GM19438 (cell line): ENCODE data around the gene S100A3.

ENCODE experiments used
- ATAC-seq: cut with Tn5 transposase; IDR thresholded peaks from one replicate; pipeline ENCODE4 v1.9.1; 2021; ENCODE audit warnings: low read depth; ENCODE audit not compliant: unreplicated experiment

Gene S100A3

DNA sequence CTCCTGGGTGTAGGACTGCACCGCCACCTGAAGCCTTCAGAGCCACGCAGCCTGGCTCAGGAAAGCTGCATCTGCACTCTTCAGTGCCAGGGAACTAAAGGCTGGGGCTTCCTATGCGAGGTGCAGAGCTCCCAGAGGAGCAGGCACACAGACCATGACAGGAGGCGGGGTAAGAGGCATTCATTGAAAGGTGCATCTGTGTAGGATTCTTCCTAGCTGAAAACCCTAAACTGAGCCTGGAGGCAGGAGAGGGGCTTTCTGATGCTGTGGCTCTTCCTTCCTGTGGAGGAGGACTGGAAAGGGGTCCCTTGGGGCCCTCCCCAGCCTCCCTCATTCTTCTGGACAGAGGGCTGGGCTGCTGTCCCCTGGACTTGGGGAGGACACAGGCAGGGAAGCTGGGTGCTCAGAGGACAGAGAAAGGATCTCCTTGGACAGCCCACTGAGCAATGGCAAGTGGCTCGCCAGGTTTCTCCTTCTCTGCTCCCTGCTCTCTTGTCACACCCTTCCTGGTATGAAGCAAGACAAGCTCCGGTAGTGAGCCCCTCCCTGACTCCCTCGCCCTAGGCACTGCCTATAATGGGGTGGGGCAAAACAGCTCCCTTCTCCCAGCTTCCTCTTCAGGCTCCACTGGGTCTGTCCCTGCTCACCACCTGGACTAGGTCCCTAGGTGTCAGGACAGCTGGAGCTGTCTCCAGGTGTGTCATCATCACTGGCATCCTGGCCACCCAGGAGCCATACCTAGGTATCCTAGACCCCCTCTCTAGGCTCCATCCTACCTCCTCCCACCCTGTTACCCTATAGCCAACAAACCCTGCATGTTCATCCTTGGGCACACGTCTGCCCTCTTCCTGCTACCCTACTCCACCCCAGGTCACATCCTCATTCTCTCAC lies 33.3 kb downstream of the S100A3 start:
- ATAC-seq = no peak

DNA sequence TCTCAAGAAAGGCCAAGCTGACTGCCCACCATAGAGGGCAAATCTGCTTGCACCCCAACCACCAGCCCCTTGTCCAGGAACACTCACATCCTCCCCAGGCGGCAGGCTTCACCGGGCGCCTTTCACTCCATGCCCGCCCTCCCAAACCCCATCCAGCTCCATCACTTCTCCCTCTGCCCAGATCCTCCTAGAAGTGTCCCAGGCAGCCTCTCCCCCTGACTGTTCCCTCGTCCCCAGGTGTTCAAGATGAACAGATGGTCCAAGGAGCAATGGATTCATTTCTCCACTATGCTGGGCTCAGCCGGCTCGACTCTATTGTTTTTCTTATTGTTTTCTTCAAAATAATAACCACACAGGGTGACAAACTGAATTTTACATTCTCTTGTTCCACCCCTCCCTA lies 35.4 kb downstream of the S100A3 start:
- ATAC-seq = no peak

DNA sequence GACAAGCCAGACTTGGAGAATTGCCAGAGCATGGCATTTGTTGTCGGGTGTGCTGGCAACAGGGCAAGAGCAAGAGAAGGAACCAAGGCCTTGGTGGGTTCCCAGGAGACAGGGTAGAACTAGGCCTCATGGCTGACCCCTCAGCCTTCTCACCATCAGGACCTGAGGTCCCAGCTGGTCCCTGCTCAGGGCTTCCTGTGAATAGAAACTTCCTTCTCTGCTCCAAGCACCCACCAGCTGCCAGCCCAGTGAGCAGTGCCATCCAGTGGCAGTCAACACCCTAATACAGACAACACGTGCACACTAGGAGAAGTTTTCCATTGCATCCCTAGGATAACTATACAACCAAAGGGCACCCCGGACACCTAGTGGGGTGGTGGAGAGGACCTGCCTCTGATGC lies 36.0 kb downstream of the S100A3 start:
- no peak for ATAC-seq

DNA sequence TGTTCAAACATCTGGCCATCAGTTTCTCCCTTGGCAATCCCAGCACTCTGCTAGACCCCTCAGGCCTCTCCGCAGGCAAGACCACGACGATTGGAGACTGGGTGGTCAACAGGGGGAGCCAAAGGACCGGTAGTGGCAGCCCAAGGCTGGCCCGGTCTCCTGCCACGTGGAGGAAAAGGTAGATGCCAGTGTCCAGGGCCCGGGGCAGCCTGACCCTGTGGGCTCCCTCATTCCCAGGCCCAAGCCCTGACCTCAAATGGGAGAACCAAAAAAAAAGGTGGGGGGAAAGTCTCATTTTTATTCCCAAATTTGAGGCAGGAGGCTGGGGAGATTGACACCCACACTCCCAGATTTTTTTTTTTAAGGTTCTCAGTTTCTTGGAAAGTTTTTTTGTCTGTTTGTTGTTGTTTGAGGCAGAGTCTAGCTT lies 38.1 kb downstream of the S100A3 start:
- no peak for ATAC-seq

DNA sequence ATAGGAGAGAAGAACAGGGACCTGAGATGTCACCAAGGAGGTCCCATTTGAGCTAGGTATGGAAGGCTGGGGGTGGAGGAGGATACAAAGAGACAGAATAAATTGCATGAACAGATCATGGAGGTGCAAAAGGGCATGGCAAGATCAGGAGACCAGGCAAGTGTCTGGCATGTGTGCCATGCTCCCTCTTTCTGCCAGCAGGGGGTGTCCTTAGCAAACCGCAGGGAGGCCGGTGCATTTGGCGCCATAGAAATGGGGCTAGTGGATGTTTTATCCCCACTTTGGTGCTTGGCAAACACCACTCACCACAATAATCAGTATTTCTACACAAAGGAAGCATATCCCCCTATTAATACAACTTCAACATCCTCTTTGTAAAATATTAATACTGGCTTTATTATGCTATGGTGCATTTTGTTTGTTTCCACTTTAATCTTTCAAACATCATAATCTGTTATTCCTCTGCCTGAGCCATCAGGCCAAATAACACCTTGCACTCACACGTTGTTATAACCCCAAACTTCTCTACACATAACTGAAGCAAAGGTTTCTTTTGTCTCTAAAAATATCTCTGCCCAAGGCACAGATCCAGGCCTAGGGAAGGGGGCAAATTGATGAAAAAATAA lies 39.2 kb downstream of the S100A3 start:
- ATAC-seq = no peak

DNA sequence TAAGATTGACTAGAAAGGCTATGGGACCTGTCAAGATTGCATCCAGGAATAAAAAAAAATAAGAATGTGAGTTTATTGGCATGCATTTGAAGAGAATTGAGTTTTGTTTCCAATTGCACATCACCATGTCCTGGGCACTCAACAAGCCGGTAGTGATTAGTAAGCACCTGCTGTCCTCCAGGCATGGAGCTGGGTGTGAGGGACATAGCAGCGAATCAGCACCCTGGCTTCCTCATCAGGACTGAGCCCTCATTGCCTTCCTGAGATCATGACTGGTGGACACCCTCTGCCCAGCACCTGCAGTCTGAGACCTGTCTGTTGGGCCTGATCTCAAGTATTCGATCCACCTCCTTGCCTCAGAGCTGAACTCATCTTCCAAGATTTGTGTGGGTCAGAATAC lies 40.0 kb downstream of the S100A3 start:
- ATAC-seq = no peak

DNA sequence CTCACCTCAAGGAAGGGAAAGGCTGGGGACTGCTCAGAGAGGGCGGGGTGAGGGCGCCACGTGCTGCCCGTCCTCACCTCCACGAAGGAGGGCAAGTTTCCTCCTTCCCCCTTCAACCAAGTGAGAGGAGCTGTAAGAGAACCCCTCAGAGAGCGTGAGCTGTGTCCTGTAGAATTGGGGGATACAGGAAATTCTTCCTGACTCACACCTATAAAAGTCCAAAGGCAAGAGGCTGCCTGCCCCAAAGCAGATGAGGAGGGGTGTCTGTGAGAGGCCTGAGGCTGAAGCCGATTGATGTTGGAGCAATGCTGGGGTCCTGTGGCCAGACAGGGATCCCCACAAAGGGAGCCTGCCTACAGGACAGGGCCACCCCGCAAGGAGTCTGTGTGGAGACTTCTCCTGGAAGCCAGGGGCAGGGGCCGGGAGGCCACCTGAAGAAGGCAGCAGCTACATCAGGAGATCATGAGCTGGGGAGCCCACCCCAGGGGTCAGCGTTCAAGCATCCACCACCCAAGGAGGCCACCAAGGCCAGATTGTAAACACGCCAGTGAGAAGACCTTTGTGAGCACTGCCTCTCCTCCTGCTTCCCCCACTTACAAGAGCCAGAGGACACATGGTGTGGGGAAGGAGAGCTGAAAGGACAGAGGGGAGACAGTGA lies 41.0 kb downstream of the S100A3 start:
- no peak for ATAC-seq

DNA sequence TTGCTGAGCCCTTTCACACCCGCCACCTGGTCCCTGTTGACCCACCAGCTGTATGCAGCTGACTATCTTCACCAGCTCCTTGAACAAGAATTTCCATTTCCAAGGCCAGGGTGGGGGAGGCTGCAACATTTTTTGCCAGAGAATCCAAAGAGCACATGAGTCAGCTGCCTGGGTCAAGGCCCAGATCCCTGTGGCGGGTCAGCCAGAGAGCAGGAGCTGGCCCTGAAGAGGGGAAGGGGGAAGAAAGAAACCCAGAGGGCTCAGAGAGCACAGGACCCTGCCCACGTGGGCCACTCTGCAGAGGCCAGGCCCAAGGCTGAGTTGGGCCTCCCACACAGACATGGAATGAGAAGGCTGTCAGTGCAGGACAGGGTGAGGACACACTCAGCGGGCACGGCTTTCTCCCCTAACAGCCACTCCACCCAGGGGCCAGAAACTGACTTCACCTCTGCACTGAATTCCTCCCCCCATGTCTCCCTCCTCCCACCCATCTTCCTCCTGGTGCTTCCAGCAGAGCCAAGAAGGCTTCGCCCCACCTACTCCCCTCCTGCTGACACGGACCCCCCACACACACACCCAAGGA lies 42.1 kb downstream of the S100A3 start:
- ATAC-seq = no peak

DNA sequence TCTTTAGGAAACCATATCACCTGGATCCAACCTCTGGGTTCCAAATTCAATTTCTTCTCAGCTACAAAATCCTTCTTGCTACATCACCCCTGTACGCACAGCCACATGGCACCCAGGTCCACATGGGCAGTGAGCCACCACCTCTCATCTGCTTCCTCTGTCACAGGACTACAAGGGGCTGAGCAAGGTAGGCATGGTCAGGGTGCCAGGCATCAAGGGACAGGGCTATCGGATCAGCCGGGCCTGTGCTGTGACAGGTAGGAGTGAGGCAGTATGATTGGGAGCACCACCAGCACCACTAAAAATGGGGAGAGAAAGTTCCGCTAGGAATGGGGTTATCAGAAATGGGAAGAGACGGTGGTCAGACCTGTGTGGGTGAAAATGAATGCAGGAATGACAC lies 42.7 kb downstream of the S100A3 start:
- no peak for ATAC-seq

DNA sequence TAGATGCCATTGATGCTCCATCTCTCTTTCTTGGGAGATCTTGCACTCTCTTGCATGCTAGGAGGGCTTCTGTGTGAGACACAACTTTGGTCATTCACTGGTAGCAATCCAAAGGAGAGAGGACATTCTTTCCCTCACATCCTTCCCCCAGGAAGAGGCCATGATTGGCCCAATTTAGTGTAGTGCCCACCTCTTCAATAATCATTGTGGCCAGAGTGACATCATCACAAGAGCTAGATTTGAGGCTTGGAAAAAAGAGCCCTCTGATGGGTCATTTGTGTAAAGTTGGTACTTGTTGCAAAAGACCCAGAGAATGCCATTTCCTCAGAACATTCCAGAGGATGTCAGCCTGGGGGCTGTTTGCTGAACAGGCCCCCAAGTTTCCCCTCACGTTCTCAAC lies 43.5 kb downstream of the S100A3 start:
- ATAC-seq = no peak

DNA sequence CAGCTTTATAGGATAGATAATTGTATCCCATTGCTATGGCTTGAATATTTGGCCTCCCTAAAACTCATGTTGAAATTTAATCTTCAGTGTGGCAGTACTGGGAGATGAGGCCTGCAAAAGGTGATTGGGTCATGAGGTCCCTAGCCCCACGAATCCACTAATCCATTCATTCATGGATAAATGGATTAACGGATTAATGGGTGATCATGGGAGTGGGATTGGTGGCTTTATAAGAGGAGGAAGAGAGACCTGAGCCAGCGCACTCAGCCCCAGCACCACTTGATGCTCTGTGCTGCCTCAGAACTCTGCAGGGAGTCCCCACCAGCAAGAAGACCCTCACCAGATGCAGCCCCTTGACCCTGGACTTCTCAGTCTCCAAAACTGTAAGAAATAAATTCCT lies 45.3 kb downstream of the S100A3 start:
- ATAC-seq = no peak

DNA sequence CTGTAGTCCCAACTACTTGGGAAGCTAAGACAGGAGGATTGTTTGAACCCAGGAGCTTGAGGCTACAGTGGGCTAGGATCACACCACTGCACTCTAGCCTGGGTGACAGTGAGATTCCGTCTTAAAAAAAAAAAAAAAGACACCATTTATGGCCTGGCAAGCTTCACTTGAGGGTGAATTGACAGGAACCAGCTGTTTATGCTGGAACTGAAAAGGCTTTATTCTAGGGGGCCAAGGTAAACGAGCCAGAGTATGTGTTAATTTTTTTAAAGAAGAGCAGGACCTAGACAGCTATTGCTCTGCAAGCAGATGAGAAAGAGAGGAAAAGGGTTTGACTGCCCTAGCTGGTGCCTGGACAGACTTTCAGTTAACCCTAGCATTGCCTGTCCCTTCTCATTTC lies 50.3 kb downstream of the S100A3 start:
- ATAC-seq = no peak
